Psoas muscle (tissue), 8 donors: Measurements from ENCODE around the gene SSPN. TPM values are rescaled to one million over a fixed set of nuclear protein-coding genes. Genes with fewer than 3 reads are reported as not detected.
"Not testable (repeated sequence)": the region's sequence is repeated elsewhere in the genome, so short reads cannot be mapped to it uniquely, and the experiment has no call there.

Experiments used
- ATAC-seq, 4 donors: fragments of 200-7000 bp; cut with Tn5 transposase; one replicate each; pipeline ENCODE4 v1.9.1; 2020; ENCODE audit warnings: moderate library complexity in 3 of 4, mild to moderate bottlenecking in 2 of 4
- DNase-seq, 2 donors: peaks; one replicate each; pipeline ENCODE4 v3.0.0-alpha.2; 2020
- H3K27ac ChIP-seq: fragments of 200-600 bp; one replicate; pipeline ENCODE4 v1.8.0; 2022
- H3K27me3 ChIP-seq, 3 donors: fragments of 200-600 bp in 1 of 3; one replicate each; pipeline versions ENCODE4 v1.6.1 to v1.8.0; 2013 to 2022; ENCODE audit warnings: low read length in 2 of 3, mild to moderate bottlenecking in 2 of 3, moderate library complexity in 1 of 3; ENCODE audit not compliant: insufficient read depth in 3 of 3
- H3K36me3 ChIP-seq, 2 donors: fragments of 200-600 bp in 1 of 2; one replicate each; pipeline versions ENCODE4 v1.6.1 to v1.8.0; 2013 to 2022; ENCODE audit warnings: low read depth in 1 of 2, mild to moderate bottlenecking in 1 of 2, moderate library complexity in 1 of 2; ENCODE audit not compliant: insufficient read depth in 1 of 2
- H3K4me1 ChIP-seq: fragments of 200-600 bp; one replicate; pipeline ENCODE4 v1.8.0; 2022
- H3K4me3 ChIP-seq: fragments of 200-600 bp; one replicate; pipeline ENCODE4 v1.8.0; 2022; ENCODE audit warnings: mild to moderate bottlenecking
- H3K9me3 ChIP-seq: fragments of 200-600 bp; one replicate; pipeline ENCODE4 v1.8.0; 2022
- WGBS, 3 donors: extraction: QIAGEN DNeasy Blood & Tissue Kit; methylation state at CpG; one replicate each; pipeline versions ENCODE4 v1.1.6 to v1.1.7; 2013; 5-methylcytosine and 5-hydroxymethylcytosine counted together
- intact Hi-C, 2 donors: fragments of 100-400 bp; cut with DNase I; formaldehyde crosslinking; loops; one replicate each; pipeline versions ENCODE4 v1.11.0 to v1.14.2; 2022
- polyA plus RNA-seq, 3 donors: library from polyadenylated mRNA; stranded (reverse); fragments of 200-250 nt; gene quantifications; one replicate each; pipeline ENCODE4 v1.2.3, GENCODE V29; 2013
- total RNA-seq, 4 donors: library from RNA; stranded (reverse); fragmentation: NEBNext Ultra II Directional in 2 of 4; extraction: Animal tissue kit (Norgen Biotek cat#: 25700) in 2 of 4; gene quantifications; one replicate each; pipeline versions ENCODE4 v1.2.1 to v1.2.4, GENCODE V29; 2021 to 2023
- TF ChIP-seq, protein P1 (sequence below): fragments of 200-600 bp; IDR thresholded peaks from one replicate; pipeline ENCODE4 v1.8.0; 2022; ENCODE audit warnings: antibody characterized with exemption
- donor health status: healthy with polysubstance abuse.
- donor health status: DM: no; HTN: no; CAD: no; lungs with moderate emphysema.
- donor health status: Bipolar disorder and iron deficiency.
- donor health status: healthy.
- donor health status: DM: yes; HTN: yes; CAD: no.
- donor health status: DM: no; HTN: no; CAD: no.
- donor health status: DM: no; HTN: no; CAD: no.
- donor health status: DM: yes; HTN: yes; CAD: no.

SSPN gene
- total and polyA plus RNA-seq, 7 donors, result 8.3 to 88.7 (median 45.4) TPM

GRCh38 chr12:26233631-26234030 is 38.3 kb downstream of the SSPN start:
- Histone ChIP-seq H3K36me3 (peaks cover 0 to 6% of the 10 kb centered on the region in 2 donors), H3K27ac (no peak overlapping the region), H3K4me1 (no peaks in the 10 kb centered on the region), H3K9me3 (no peaks in the 10 kb centered on the region), H3K27me3 (no peaks in the 10 kb centered on the region), H3K4me3 (no peak overlapping the region)
- 77 to 85% (median 84%) methylated on average over 9 of the region's 9 CpGs for WGBS, 3 donors
- intact Hi-C loops, result no loop called here
- TF ChIP-seq, protein P1, sequence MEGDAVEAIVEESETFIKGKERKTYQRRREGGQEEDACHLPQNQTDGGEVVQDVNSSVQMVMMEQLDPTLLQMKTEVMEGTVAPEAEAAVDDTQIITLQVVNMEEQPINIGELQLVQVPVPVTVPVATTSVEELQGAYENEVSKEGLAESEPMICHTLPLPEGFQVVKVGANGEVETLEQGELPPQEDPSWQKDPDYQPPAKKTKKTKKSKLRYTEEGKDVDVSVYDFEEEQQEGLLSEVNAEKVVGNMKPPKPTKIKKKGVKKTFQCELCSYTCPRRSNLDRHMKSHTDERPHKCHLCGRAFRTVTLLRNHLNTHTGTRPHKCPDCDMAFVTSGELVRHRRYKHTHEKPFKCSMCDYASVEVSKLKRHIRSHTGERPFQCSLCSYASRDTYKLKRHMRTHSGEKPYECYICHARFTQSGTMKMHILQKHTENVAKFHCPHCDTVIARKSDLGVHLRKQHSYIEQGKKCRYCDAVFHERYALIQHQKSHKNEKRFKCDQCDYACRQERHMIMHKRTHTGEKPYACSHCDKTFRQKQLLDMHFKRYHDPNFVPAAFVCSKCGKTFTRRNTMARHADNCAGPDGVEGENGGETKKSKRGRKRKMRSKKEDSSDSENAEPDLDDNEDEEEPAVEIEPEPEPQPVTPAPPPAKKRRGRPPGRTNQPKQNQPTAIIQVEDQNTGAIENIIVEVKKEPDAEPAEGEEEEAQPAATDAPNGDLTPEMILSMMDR, result no peak
- no peak for ATAC-seq
- DNase-seq, result no peak

- H3K36me3 ChIP-seq, H3K9me3 ChIP-seq, H3K27ac ChIP-seq, H3K27me3 ChIP-seq, ATAC-seq, intact Hi-C loops, DNase-seq, H3K4me3 ChIP-seq: not testable (repeated sequence)
- H3K4me1 ChIP-seq, result peaks cover 13% of the 10 kb centered on the region
- WGBS, 3 donors, result 97 to 100% (median 97%) methylated on average over 2 of the region's 2 CpGs
Measured at GRCh38 chr12:26235465-26235864, 40.1 kb downstream of the SSPN start.

- H3K27ac ChIP-seq, result peak overlapping the region; percentile 6
- H3K27me3 ChIP-seq, result no peaks in the 10 kb centered on the region
- intact Hi-C loops, result no loop called here
- H3K4me3 ChIP-seq, result no peak overlapping the region
- WGBS, 3 donors, result 60 to 68% (median 61%) methylated on average over 4 of the region's 4 CpGs
- peak in 2 of 4 donors; percentile 11 for ATAC-seq
- no peaks in the 10 kb centered on the region for H3K36me3 ChIP-seq
- no peaks in the 10 kb centered on the region for H3K9me3 ChIP-seq
- peaks cover 13% of the 10 kb centered on the region for H3K4me1 ChIP-seq
- peak in 1 of 2 donors; percentile 29 for DNase-seq
- TF ChIP-seq, protein P1, result no peak
Measured at GRCh38 chr12:26238341-26239121, 43.2 kb downstream of the SSPN start.

- no peaks in the 10 kb centered on the region for H3K27me3 ChIP-seq
- peaks cover 13% of the 10 kb centered on the region for H3K4me1 ChIP-seq
- H3K27ac ChIP-seq, result peak overlapping the region; percentile 6
- no peaks in the 10 kb centered on the region for H3K9me3 ChIP-seq
- intact Hi-C loops, result no loop called here
- DNase-seq, result peak; percentile 84 to 88
- ATAC-seq, result peak; percentile 84 to 91 (median 89)
- H3K4me3 ChIP-seq, result no peak overlapping the region
- TF ChIP-seq, protein P1, result no peak
- 36 to 58% (median 42%) methylated on average over 5 of the region's 5 CpGs for WGBS, 3 donors
- H3K36me3 ChIP-seq, result no peaks in the 10 kb centered on the region
Measured at GRCh38 chr12:26239122-26239851, 43.9 kb downstream of the SSPN start.
